Nucleus accumbens (tissue), 56 donors: Measurements from ENCODE around the gene CTRB2.
"Not testable (repeated sequence)": the region's sequence is repeated elsewhere in the genome, so short reads cannot be mapped to it uniquely, and the experiment has no call there.

Experiments used
- DNase-seq, 56 donors: peaks; one replicate each; lab custom pipeline; 2025; lab: John Stamatoyannopoulos, UW

CTRB2 gene

DNA sequence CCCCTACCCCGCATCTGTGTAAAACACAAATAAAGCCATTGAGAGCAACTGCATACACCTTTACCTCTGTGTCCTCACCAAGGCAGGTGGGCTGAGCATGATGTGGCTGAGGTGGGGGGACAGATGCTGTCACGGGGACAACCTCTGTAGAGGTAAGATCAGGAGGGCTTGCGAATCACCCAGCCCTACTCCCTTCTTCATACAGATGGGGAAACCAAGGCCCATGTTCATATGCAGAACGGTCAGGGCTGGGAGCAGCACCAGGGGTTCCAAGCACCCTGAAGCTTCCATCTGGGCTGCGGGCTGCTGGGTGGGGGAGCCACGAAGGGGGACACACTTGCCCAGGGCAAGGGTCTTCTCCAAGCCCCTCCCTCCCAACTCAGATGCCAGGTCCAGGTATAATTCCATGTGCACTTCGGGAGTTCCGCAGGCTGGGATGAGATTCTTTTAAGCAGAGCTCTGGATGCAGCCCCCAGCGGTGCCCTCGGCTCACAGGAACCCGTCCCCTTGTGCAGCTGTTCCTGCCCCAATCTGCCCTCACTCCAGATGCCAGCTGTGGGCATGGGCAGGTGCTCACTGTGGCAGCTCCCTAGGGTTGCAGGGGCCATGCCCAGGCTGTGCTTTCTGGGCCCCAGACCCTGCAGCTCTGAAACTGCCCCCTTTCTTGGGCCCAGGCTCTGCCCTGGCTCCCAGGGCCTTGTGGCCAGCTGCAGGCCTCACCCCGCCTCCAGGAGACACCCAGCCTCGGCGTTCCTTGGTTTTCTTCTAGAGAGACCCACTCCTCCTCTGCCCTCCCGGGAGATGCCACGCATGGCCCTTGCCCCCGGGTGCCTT is 21.4 kb upstream of the CTRB2 start:
- DNase-seq, result no peak

DNA sequence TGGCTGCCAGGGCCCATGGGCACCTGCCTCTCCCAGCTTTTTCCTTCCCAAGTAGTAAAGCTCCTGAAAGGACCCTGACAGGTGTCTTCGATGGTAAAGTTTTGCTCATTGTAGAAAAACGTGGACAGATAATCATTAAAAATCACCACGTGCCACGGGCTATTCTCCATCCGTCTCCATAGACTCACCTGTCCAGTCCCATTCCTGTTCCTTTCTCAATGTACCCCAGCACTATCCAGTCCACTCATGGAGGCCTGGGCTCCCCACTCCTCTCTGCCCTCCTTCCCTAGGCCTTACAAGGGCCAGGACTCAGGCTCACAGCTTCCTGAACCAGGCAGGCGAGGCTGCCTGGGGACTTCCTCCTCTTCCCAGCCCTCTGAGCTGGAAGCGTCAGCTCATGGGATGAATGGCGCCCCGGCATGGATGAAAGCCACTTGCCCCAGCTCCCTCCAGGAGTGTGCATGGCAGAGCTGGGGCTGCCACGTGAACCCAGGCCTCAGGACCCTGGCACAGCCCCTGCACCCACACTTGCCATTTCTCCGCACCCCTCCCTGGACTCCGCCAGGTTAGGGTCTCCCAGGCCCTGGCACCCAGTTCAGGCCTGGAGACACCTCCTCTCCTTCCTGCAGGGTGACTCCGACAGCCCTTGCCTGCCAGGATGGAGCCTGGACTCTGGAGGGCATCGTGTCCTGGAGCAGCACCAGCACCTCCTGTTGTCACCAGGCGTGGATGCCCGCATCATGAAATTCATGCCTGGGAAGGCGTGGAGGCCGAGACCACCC is 20.6 kb upstream of the CTRB2 start:
- no peak for DNase-seq

DNA sequence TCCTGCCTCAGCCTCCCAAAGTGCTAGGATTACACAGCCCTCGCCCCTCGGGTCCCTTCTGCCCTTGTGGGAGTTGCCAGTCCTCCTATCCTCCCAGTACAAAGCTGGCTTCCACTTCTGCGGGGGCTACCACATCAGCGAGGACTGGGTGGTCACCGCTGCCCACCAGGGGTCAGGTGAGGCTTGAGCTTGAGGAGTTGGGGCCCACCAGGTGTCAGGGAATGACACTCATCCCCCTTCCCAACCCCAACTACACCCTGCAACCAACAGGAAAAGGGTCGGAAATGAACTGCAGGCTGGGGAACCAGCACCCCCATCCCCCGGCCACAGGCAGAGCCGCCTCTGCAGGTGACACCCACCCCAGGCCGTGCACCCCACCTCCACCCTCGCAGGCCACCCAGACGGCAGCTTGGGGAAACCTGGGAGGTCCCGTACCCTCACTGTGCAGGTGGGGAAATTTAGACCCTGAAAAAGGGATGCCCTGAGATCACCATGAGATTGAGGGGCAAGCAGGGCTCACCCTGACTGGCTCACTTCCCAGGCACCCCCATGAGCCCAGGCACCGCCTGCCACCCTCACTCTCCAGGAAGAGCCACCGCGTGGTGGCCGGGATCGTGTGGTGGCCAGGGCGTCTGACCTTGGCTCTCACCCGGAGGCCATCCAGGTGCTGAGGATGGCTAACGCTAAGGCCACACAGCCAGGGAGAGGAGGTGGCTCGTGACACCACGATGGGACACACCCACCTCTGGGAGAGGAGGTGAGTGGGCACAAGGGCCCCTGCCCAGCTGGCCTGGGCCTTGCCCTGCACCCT is 19.8 kb upstream of the CTRB2 start:
- no peak for DNase-seq

DNA sequence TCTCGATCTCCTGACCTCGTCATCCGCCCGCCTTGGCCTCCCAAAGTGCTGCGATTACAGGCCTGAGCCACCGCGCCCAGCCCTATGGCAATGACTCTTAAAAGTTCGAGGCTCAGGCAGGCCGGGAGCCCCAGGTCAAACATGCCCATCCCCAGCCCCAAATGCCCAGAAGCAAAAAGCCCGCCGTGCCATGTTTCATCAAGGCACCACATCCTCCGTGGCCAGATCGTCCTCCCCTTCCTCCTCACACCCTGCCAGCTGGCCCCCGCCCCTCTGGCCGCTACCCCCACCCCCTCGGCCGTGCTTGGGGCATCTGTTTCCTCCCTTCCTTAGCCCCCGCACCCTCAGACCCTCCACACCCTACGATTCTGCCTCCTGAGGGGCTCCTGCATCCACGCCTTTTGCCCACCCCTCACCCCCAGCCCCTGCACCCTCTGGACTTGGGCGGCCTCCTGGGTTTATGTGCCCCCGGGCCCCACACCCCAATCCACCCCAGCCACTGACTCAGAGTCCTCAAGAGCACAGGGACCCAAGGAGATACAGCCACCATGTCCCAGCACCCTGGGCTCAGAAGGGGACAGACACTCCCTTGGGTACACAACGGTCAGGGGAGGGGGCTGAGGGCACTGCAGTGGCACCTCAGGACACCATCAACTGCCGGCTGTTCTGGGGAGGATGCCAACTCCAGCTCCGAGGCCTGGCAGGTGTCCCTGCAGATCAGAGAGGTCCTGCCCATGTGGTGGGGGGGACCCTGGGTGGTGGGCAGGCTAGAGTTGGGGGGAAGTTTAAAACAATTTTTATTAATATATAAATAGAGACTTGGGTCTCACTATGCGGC is 18.9 kb upstream of the CTRB2 start:
- no peak for DNase-seq

DNA sequence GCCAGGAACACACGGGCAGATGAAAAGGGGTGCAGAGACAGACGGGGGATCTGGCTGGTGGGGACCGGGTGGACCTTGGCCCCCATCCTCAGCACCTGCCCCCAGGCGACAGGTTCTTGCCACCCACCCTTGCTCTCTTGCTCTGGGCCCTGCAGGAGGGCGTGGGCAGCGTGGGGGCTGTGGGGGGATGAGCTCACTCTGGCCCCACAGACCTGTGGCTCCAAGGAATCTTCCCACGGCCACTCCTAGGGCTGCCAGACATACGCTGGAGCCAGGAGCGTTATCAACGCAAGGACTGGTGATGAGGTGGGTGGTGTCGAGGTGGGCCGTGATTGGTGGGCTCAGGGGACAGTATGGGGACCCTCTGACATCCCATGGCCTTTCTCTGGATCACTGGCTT is 18.1 kb upstream of the CTRB2 start:
- DNase-seq, result no peak

DNA sequence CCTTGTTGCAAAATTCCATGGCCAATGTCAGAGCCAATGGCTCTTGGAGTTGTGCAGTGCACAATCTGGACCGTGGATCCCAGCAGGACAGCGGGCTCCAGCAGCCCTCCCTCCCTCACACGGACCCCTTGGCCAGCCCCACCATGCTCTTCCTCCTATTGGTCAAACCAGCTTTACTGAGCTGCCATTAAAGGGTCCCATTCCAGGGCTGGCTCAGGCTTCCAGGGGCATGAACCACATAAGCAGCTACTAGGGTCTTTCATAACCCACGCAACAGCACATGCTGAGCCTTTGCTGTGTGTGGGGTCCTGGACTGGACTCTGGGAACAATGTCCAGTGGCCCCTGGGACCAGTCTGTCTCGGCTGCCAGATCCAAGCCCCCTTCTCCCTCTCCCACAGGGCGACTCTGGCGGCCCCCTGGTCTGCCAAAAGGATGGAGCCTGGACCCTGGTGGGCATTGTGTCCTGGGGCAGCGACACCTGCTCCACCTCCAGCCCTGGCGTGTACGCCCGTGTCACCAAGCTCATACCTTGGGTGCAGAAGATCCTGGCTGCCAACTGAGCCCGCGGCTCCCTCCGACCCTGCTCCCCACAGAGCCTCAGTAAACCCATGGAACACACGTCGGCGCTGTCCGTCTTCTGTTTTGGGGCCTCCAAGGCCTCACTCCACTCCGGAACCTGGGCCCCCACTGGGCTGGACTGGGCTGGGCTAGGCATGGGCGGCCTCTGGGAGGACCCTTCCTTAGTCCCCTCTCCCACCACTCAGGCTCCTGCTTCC is 17.5 kb upstream of the CTRB2 start:
- no peak for DNase-seq

DNA sequence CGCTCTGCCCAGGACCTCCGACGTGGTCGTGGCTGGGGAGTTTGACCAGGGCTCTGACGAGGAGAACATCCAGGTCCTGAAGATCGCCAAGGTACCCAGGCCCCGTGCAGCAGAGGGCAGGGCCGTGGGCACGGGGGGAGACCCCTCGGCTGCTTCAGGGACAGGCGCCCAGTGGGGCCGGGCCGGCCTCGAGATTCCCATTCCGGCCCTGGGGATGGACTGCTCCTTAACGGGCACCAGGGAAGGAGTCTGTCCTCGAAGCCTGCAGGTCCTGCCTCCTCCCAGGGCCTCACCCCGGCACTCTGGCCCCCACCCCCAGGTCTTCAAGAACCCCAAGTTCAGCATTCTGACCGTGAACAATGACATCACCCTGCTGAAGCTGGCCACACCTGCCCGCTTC is 16.2 kb upstream of the CTRB2 start:
- DNase-seq, result not testable (repeated sequence)

DNA sequence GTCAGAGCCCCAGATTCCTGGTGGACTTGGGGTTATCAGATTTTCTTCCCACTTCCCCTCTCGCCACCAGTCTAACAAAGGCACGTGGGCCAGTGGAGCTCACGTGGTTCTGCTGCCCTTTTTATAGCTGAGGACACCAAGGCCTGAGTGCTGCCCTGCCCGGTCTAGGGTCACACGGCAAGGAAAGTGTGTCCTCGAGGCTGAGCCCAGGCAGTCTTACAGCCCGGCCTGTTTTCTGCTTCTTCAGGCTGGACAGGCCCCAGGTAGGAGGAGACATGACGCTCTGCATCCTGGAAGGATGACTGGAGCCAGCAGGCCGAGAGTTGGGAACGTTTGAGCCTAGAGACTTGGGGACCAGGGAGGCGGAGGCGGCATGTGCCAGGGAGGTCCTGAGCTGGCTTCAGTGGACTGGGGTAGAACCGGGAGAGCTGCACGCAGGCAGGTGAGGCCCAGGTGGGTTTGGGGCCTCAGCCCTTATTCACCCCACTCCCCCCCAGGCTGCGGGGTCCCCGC is 15.4 kb upstream of the CTRB2 start:
- DNase-seq, result no peak

DNA sequence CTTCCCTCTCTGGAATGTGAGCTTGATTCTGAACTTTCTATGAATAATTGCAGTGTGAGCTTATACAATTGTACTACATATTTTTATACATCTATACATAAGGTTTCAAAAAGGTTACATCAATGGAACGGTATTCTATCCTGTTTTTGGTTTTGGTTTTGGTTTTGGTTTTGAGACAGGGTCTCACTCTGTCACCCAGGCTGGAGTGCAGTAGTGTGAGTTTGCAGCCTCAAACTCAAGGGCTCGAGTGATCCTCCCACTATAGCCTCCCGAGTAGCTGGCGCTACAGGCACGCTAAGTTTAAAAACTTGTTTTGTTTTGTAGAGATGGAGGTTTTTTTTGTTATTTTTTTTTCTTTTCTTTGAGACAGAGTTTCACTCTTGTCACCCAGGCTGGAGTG is 12.9 kb upstream of the CTRB2 start:
- no peak for DNase-seq

DNA sequence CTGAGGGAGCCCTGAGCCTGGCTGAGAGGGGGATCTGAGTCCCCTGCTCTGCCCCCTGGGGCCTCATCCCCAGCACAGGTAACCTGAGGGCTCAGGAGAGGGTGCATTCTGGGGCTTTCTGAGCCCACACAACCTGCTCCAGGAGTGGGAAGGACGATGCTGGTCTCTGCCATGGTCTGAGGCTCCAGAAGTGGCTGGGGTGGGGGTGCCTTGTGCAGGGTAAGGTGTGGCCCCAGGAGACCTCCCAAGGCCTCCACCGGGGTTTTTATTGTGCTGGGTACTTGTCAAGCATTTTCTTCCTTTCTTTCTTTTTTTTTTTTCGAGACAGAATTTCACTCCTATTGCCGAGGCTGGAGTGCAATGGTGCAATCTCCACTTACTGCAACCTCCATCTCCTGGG is 12.1 kb upstream of the CTRB2 start:
- no peak for DNase-seq

DNA sequence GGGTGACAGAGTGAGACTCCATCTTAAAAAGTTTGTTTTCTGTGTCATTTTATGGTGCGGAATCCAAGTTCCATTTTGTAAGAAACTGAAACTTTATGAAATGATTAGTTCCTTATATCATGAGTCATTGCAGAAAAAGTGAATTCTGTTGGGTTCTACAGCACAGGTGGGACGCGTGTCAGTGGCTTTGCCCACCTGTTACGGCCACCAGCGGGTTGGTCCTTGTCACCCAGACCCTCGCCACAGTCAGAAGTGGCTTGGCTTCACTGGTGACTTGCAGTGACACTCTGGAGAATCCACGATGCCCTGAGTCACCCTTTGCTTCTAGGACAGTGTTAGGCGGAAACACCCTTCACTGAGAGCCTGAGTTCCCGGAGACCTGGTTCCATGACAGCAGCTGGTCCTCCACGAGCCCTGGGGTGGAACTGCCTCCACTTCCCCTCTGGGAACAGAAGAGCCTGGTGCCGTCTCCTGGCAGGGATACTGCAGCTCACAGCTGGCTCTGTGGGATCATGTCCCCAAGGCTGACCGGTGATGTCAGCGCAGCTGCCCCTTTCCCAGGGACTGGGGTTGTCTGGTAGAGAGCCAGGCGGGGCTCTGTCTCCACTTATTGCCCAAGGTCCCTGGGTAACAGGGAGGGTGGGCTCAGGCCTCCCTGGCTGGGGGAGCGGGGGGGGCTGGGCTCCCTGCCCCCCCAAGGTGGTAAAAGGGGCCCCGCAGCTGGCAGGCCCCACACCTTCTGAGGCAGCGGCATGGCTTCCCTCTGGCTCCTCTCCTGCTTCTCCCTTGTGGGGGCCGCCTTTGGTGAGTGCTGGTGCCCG is 11.5 kb upstream of the CTRB2 start, which contains the start of gene CTRB1:
CTRB1 (plus strand) TSS at position 733 of the 821 bp plus-strand sequence; CDS start at position 753, 20 bp downstream.
- peak in 38 of 56 donors; percentile 8 to 82 (median 50) for DNase-seq

DNA sequence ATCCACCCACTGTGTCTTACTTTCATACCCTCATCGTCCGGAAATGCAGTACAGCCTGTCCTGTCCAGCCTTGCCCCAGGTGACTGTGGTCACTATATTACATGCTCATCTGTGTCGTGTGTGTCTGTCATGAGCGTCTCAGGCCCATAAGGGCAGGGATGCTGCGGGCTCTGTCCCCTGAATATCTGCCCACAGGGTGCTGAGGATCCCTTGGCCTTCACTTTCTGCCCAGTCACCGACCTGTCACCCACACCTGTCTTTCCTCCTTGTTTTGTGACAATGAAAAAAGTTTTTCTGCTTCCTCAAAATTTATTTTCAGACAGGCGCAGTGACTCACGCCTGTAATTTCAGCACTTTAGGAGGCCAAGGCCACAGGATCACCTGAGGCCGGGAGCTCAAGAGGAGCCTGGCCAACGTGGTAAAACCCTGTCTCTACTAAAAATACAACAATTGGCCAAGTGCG is 10.5 kb upstream of the CTRB2 start:
- DNase-seq, result no peak

DNA sequence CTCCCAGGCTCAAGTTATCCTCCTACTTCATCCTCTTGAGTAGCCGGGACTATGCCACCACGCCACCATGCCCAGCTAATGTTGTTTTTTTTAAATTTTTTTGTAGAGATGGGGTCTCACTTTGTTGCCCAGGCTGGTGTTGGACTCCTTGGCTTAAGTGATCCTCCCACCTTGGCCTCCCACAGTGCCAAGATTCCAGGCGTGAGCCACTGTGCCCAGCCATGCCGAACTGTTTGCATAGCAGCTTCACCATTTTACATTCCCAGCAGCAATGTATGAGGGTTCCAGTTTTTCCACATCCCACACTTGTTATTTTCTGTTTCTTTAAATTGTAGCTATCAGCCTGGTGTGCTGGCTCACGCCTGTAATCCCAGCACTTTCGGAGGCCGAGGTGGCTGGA is 9.6 kb upstream of the CTRB2 start:
- DNase-seq, result no peak

DNA sequence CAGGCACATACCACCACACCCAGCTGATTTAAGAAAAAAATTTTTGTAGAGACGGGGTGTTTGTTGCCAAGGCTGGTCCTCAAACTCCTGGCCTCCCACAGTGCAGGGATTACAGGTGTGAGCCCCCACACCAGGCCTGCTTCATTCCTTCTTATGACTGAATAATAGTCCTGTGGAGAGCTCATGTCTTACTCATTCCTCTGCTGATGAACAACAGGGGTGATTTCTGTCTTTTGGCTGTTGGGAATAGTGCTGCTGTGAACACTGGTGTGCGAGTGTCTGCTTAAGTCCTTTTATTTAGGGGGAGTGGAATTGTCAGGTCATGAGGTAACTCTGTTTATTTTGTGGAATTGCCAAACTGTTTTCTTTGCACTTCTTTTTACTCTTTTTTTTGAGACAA is 9.2 kb upstream of the CTRB2 start:
- no peak for DNase-seq

DNA sequence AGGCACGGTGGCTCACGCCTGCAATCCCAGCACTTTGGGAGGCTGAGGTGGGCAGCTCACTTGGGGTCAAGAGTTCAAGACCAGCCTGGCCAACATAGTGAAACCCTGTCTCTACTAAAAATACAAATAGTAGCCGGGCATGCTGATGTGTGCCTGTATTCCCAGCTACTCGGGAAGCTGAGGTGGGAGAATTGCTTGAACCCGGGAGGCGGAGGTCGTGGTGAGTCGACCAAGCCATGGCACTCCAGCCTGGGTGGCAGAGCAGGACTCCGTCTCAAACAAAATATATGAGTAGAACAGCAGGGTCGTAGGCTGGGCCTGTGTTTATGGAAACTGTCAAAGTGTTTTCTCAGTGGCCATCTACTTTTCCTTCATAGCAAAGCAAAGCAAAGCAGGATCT is 4.3 kb upstream of the CTRB2 start:
- DNase-seq, result not testable (repeated sequence)

DNA sequence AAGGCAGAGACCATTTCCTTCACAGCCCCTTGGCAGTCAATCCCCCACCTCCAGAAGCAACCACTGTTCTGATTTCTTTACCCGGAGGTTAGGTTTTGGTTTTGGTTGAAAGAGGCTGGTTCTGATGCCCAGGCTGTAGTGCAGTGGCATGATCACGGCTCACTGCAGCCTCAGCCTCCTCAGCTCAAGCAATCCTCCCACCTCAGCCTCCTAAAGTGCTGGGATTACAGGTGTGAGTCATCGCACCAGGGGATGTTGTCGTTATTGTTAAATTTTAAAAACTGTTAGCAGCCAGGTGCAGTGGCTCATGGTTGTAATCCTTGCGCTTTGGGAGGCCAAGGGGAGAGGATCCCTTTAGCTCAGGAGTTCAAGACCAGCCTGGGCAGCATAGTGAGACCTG is 3.0 kb upstream of the CTRB2 start:
- DNase-seq, result no peak

DNA sequence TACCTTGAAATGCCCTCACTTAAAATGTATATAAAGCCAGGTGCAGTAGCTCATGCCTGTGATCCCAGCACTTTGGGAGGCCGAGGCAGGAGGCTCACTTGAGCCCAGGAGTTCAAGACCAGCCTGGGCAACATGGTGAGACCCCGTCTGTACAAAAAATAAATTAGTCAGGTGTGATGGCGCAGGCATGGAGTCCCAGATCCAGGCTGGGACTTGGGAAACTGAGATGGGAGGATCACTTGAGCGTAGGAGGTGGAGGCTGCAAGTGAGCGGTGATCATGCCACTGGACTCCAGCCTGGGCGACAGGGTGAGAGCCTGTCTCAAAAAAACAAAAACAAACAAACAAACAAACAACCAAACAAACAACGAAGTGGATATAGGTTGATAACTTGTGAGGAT is 2.6 kb upstream of the CTRB2 start:
- not testable (repeated sequence) for DNase-seq
